ENCODE results near the gene FBXL15. TPM values are rescaled to one million over a fixed set of nuclear protein-coding genes. Genes with fewer than 3 reads are reported as not detected.

FBXL15 gene
- total RNA-seq, 4 donors from 2014 or later, result 14.2 to 34.8 (median 21.0) TPM

DNA sequence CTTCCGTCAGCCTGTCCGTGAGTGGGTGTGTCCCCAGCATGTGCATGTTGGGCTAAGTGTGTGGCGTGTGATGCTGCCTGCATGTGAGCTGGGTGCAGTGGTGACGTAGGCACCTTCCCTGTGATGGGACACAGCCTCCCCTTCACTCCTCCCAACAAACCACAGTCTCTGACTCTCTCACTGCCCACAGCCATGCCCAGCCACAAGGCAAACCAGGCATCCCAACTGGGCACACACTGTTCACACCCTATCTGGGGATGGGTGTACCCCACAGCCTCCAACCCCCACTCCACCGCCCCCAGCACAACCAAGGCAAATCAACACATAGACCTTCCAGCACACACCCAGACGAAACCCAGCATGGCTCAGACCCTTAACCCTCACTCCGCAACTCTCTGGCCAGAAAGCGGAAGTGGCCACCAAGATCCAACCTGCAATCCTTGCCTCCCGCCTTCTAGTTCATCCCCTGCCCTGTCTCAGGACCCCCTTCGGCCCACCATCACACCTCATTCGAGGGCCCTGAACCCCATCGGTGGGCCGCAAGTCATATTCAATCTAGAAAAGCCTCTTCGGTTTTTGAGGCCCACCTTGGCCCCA is 12.4 kb upstream of the FBXL15 start:
- no peak overlapping the region for H3K27ac ChIP-seq
- no peak for TF ChIP-seq POLR2A (IDR thresholded peaks at IDR 0.05)
- TF ChIP-seq, protein P1, sequence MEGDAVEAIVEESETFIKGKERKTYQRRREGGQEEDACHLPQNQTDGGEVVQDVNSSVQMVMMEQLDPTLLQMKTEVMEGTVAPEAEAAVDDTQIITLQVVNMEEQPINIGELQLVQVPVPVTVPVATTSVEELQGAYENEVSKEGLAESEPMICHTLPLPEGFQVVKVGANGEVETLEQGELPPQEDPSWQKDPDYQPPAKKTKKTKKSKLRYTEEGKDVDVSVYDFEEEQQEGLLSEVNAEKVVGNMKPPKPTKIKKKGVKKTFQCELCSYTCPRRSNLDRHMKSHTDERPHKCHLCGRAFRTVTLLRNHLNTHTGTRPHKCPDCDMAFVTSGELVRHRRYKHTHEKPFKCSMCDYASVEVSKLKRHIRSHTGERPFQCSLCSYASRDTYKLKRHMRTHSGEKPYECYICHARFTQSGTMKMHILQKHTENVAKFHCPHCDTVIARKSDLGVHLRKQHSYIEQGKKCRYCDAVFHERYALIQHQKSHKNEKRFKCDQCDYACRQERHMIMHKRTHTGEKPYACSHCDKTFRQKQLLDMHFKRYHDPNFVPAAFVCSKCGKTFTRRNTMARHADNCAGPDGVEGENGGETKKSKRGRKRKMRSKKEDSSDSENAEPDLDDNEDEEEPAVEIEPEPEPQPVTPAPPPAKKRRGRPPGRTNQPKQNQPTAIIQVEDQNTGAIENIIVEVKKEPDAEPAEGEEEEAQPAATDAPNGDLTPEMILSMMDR (IDR thresholded peaks at IDR 0.05 in 4 of 5, conservative IDR thresholded peaks at IDR 0.05 in 1 of 5), result no peak
- in situ Hi-C loops (cut with MboI; ENCODE audit: low sequenced_read_pairs in 4 of 4) (no loop called here), intact Hi-C loops (cut with DNase I; ENCODE audit: low total_unique reads) (no loop called here)
- H3K4me1 ChIP-seq, result no peaks in the 10 kb centered on the region
- ATAC-seq (no peak), DNase-seq (no peak)
- H3K36me3 ChIP-seq, result no peaks in the 10 kb centered on the region
- peak overlapping the region in 1 of 4 donors; percentile 30 for H3K4me3 ChIP-seq
- H3K27me3 ChIP-seq, result peaks cover 53 to 57% (median 57%) of the 10 kb centered on the region in 3 donors
- H3K9me3 ChIP-seq, result no peaks in the 10 kb centered on the region

GRCh38 chr10:102408728-102409603 is 11.7 kb upstream of the FBXL15 start:
- in situ Hi-C loops (cut with MboI; ENCODE audit: low sequenced_read_pairs in 4 of 4), result no loop called here
- DNase-seq (no peak), ATAC-seq (no peak)
- TF ChIP-seq, protein P1 (IDR thresholded peaks at IDR 0.05 in 4 of 5, conservative IDR thresholded peaks at IDR 0.05 in 1 of 5), result no peak
- no peak for TF ChIP-seq POLR2A (IDR thresholded peaks at IDR 0.05)
- H3K27me3 ChIP-seq, result peaks cover 53 to 64% (median 57%) of the 10 kb centered on the region in 3 donors
- no peaks in the 10 kb centered on the region for H3K4me1 ChIP-seq
- intact Hi-C loops (cut with DNase I; ENCODE audit: low total_unique reads), result no loop called here
- no peak overlapping the region for H3K27ac ChIP-seq
- H3K4me3 ChIP-seq, result peak overlapping the region in 3 of 4 donors; percentile 22 to 47 (median 30)
- H3K9me3 ChIP-seq, result no peaks in the 10 kb centered on the region
- no peaks in the 10 kb centered on the region for H3K36me3 ChIP-seq

- Histone ChIP-seq H3K27ac (no peak overlapping the region), H3K4me3 (peak overlapping the region in 1 of 4 donors; percentile 13), H3K4me1 (no peaks in the 10 kb centered on the region), H3K36me3 (no peaks in the 10 kb centered on the region), H3K27me3 (peaks cover 59 to 72% (median 65%) of the 10 kb centered on the region in 3 donors), H3K9me3 (no peaks in the 10 kb centered on the region)
- intact Hi-C loops (cut with DNase I; ENCODE audit: low total_unique reads), result no loop called here
- in situ Hi-C loops (cut with MboI; ENCODE audit: low sequenced_read_pairs in 4 of 4), result no loop called here
- no peak for ATAC-seq
- TF ChIP-seq POLR2A (IDR thresholded peaks at IDR 0.05), result no peak
- TF ChIP-seq, protein P1 (IDR thresholded peaks at IDR 0.05 in 4 of 5, conservative IDR thresholded peaks at IDR 0.05 in 1 of 5), result no peak
- no peak for DNase-seq
Measured at GRCh38 chr10:102409604-102410428, 10.8 kb upstream of the FBXL15 start.

DNA sequence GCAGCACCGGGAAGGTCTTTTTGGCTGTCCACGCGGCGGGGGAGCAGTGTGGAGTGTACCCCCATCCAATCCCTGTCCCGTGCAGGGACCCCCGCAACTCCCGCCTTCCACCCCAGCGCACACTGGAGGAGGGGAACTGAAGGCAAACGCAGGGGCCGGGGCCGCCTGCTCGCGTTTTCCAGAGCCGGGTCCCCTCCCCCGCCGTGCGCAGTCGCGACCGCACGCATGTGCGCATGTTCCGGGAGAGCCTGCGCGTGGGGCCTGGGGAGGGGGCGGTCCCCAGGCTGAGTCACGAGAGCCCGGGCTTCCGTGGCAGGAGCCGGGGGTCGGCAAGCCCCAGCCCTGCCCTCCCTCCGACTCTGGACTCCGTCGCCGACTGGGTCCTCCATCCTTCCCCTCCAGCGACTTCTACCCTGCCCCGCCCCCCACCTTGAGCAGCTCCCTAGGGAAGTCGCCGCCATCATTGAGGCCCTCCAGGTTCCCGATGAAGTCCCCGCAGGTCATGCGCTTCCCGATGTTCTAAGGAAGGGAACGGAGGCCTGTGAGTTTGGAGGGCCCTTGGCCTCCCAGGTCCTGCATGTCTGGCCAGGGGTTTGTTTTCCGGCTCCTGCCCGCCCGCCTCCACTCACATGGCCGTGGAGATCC is 10.1 kb upstream of the FBXL15 start:
- Histone ChIP-seq H3K4me1 (no peaks in the 10 kb centered on the region), H3K9me3 (no peaks in the 10 kb centered on the region), H3K4me3 (peak overlapping the region in 1 of 4 donors; percentile 8), H3K27ac (no peak overlapping the region), H3K36me3 (no peaks in the 10 kb centered on the region), H3K27me3 (peaks cover 62 to 79% (median 69%) of the 10 kb centered on the region in 3 donors)
- no peak for TF ChIP-seq POLR2A (IDR thresholded peaks at IDR 0.05)
- TF ChIP-seq, protein P1 (IDR thresholded peaks at IDR 0.05 in 4 of 5, conservative IDR thresholded peaks at IDR 0.05 in 1 of 5), result no peak
- intact Hi-C loops (cut with DNase I; ENCODE audit: low total_unique reads) (no loop called here), in situ Hi-C loops (cut with MboI; ENCODE audit: low sequenced_read_pairs in 4 of 4) (no loop called here)
- ATAC-seq (no peak), DNase-seq (no peak)
